Measurements from ENCODE around the gene HLA-DOA.

The HLA-DOA gene

GRCh38 chr6:32977272-32977952, 32.0 kb downstream of the HLA-DOA start:
- no peak for DNase-seq

DNA sequence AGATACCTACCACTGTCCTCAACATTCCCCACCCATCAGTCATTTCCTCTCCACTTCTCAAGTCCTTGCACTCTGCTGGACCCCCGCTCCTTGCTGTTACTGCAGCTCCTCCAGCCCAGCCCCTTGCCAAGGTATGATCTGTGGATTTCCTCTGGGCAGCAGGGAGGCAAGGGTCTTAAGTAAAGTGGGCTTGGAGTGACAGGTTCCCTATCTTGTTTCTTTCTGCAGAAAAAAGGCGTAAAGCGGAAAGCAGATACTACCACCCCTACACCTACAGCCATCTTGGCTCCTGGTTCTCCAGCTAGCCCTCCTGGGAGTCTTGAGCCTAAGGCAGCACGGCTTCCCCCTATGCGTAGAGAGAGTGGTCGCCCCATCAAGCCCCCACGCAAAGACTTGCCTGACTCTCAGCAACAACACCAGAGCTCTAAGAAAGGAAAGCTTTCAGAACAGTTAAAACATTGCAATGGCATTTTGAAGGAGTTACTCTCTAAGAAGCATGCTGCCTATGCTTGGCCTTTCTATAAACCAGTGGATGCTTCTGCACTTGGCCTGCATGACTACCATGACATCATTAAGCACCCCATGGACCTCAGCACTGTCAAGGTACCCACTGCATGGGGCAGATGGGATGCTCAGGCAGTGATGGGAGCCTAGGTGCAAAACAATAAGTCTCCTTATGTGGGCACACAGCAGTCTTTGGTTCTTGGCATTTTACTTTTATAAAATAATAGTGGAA, 32.9 kb downstream of the HLA-DOA start:
- no peak for DNase-seq

DNA sequence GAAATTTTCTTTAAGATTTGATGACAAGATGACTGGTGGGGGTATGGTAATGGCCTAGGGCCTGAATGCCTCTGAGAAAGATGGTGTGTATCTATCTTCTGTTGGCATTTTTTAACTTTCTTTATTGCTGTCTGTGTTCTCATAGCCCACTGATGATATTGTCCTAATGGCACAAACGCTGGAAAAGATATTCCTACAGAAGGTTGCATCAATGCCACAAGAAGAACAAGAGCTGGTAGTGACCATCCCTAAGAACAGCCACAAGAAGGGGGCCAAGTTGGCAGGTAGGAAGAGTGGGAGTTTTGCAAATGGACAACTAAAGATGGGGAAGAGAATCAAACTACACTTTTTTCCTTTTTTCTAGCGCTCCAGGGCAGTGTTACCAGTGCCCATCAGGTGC, 33.5 kb downstream of the HLA-DOA start:
- DNase-seq: no peak

- no peak for DNase-seq
These were observed 34.7 kb downstream of the HLA-DOA start for GRCh38 chr6:32974541-32975308.

DNA sequence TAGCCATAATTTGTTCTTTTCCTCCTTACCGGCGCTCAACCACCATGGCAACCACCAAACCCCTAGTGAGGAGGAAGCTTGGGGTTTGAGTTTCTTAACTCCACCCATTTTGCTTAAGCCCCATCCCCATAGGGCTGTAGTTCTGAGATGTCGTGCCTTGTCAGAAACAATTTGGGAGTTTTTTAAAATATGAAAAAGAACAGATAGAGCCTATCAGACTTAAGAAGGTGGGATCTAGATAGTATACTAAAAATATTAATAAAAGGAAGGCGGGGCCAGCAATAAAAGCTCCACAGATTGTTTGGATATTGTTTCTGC, 35.4 kb downstream of the HLA-DOA start:
- DNase-seq: peak; percentile 61

DNA sequence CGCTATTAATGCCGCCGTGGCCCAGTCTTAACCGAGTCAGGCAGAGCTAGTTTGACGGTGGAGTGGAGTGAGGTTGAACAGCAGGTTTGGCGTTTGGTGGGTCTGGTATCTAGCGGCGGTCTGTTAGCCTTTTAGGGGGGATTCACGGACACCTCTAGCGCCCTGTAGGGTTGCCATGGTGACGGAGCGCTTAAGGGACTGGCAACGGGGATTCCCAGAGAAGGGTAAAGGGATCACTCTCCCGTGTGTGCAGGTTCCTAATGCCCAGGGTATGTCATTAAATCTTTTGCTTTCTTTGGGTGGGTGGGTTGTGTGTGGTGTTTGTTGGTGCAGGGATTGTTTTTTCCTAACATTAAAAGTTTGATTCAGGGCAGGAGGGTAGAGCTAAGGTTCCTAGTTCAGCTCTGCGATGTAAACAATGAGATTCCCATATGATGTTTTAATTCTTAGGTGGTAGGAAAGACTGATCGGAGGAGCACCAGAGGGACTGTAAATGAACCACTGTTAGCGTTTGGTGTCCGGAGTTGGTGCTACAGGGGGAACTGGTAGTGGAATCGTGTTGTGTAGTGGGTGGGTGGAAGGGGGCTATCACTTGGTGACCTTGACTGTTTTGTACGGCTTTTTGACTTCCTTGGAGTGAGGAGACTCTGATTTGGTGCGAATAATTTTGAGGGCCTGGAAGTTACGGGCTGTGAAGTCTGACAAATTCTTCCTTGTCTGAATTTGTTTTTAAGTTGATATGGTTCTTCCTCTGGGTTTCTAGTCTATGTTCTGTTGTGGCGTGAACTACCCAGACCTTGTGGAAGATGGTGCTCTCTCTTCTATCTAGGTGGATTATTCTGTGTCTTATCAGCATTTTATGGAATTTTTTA, 36.0 kb downstream of the HLA-DOA start:
- DNase-seq: peak; percentile 72

- peak; percentile 52 for DNase-seq
These were observed 36.8 kb downstream of the HLA-DOA start for GRCh38 chr6:32972353-32973143.

- peak; percentile 100 for DNase-seq
These were observed 37.6 kb downstream of the HLA-DOA start for GRCh38 chr6:32971581-32972352.

DNA sequence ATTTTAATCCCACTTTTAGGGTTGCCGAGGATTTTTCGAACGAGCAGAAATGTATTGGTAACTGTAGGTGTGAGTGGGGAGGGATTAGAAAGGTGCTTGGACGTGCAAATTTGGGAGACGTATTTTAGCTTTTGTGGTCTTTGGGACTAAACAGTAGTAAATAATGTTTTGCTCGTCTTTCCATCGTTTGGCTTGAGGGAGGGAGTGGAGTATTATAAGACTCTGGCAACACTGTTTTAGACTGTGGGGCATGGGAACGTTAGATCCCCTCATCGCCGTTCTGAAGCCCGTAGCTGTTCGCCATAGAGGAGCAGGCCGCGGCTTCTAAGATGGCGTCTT, 38.2 kb downstream of the HLA-DOA start:
- no peak for DNase-seq

DNA sequence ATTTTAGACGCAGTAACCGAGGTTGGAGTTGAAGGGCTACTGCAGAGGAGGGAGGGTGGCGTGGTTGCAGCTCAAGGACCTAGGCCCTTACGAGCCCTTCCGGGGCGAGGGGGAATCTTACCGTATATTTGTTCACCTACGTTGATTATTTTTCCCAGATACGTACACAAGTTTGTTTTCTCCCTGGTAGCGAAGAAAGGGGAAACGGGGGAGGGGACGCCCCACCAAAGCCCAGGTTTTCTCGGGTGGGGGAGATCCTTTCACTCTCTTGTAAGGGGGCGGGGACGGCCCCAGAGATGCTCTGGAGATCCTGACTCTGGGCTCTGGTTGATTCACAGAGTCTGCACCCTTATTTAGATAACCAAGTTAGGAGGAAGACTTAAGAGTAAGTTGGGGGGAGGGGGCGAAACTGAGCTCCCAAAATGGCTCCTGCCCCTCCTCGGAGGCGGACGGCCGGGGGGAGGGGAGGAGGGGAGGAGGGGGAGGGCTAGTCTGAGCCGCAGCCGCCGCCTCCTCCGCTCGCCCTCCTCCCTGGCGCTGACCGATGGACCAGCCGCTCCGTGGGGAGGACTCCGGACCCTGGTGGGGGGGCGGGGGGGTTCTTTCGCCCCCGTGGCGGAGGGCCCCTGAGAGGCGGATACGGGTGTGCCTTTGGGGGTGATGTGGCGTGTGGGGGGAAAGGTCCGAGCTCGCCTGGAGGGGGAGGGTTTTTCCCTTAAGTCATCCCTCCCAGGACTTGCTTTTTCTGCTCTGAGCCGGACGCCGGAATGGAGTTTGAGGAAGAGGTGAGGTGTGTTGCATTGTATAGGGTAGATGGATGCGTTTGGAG, 38.8 kb downstream of the HLA-DOA start:
- DNase-seq: peak; percentile 81

- DNase-seq: peak; percentile 61
These were observed 39.5 kb downstream of the HLA-DOA start for GRCh38 chr6:32969685-32970412.

DNA sequence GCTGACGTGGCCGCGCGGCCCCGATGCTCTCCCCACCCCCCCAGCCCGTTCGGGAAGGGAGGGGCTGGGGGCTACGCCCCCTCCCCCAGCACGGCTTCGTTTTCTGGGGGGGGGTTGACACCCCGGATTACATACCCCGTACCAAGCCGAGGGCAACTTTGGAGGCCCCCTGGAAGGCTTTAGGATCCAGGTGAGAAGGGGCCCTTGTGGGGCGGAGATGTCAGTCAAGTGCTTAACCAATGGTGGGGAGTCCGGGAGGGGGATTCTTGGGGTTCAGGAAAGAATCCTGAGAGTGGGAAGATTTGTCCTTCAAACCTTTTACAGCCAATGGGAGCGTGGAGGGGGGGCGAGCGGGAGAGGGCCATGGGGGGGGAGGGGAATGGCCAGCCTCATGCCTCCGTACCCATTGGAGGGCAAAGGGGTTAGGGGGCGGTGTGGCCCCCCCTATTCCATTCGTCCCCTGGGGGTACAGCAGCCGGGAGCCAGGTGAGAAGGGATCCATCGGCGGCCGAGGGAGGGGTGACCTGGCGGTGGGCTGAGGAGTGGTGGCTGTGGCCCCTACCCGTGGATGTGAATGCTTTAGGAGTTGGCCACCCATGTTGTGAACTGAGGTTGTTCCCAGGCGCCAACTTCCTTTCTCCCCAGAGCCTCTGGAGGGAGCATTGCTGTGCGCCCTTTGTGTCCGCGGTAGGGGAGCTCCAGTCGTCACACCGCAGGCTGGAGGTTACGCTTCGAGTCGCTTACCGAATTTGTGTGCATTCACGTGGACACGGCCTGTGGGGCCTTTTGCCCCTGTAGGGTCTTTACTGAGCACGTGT, 40.3 kb downstream of the HLA-DOA start:
- DNase-seq: peak; percentile 60

- peak; percentile 96 for DNase-seq
These were observed 41.1 kb downstream of the HLA-DOA start, which contains the start of gene BRD2 for GRCh38 chr6:32968093-32968866. Gene BRD2 (plus strand): TSS chr6:32968594. CDS start chr6:32972899, 4,305 bp downstream.

- peak; percentile 51 for DNase-seq
These were observed 42.0 kb downstream of the HLA-DOA start for GRCh38 chr6:32967151-32968091.

- no peak for DNase-seq
These were observed 44.6 kb downstream of the HLA-DOA start for GRCh38 chr6:32964776-32965175.

DNA sequence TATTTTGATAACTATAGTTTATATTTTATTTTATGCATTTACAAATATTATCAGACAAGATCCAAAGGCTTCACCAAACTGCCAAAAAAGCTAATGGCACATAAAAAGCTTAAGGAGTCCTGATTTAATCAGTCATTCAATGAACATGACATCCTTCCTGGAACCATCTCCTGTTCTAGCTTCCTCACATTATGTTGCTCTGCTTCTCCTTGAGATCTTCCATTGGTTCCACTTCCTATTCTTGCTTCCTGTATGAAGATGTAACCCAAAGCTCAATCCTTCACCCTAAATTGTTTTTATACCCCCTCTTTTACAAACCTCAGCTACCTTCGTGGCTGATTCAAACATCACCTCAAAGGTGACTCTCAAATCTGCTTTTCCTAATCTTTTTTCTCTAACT, 45.5 kb downstream of the HLA-DOA start:
- DNase-seq: no peak

All from CD4-positive, alpha-beta T cell treated with Interleukin-4 for 4 hours (primary cell).